ENCODE data around the gene SNX24.
"Not testable (repeated sequence)": the region's sequence is repeated elsewhere in the genome, so short reads cannot be mapped to it uniquely, and the experiment has no call there.

SNX24 gene

GRCh38 chr5:122874179-122874875, 28.9 kb downstream of the SNX24 start:
- DNase-seq = no peak

- no peak for DNase-seq
These were observed 32.1 kb downstream of the SNX24 start for GRCh38 chr5:122877518-122877917.

DNA sequence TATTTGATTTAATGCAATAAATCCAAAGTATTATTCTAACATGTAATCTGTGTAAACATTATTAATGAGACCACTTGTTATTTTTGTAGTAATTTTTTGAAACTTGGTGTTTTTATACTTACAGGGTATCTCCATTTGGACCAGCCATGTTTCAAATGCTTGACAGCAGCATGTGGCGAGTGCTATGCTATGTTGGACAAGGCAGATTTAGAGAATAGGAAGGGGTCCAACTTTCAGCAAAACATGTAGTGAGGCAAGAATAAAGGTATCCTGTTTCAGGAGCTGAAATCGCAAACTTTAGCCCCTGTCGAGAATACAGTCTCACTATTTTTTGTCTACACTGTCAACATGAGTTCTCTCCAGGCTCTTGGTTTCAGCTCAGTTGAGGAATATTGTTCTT, 33.7 kb downstream of the SNX24 start:
- DNase-seq = no peak

GRCh38 chr5:122880170-122880689, 34.8 kb downstream of the SNX24 start:
- no peak for DNase-seq

DNA sequence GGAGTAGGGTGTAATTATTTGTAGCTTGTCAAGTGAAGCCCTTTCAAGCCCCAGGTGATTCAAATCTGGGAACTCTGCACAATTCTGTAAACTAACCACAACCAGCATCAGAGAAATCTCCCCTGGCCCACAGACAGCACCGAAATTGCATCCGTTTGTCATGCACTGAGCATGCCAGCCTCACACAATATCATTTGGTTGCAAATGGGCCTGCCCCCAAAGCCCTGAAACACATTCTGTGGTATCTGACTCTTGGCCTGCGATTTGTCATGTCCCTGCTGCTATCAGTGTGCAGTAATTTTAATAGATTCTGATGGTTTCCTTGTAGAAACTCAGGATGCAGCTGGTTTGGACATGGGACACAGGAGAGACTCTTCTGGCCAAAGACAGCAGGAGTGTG, 35.3 kb downstream of the SNX24 start:
- no peak for DNase-seq

DNA sequence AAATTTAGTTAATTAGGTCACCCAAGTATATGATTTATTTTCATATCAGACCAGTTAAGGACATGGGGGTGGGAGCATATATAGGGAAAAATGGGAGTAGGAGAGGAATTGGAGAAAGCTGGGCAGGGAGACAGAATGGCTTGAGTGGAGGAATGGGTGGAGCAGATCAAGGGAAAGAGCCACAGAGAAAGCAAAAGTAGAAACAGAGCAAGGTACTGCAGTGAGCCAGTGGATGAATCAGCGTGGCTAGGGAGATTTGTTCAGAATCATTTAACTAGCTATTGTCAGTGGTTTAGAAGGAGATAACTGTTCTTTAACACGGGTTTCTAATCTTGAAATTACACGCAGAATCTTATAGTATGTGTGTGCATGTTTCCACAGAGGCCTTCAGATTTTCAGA, 37.4 kb downstream of the SNX24 start:
- no peak for DNase-seq

GRCh38 chr5:122885045-122885517, 39.7 kb downstream of the SNX24 start:
- no peak for DNase-seq

DNA sequence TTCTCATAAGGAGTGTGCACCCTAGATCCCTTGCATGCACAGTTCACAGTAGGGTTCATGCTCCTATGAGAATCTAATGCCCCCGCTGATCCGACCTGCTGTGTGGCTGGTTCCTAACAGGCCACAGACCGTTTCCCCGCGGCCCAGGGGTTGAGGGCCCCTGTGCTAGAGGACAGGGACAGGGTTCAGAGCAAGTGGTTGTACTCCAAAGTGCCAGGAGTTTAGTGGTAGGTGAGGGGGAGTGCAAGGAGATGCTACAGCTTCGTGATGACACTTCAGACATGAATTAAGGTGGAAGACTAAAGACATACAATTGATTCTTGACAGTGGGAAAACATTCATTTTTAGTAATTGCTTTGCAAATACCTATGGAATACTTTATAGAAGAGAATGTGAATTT, 40.5 kb downstream of the SNX24 start:
- no peak for DNase-seq

DNA sequence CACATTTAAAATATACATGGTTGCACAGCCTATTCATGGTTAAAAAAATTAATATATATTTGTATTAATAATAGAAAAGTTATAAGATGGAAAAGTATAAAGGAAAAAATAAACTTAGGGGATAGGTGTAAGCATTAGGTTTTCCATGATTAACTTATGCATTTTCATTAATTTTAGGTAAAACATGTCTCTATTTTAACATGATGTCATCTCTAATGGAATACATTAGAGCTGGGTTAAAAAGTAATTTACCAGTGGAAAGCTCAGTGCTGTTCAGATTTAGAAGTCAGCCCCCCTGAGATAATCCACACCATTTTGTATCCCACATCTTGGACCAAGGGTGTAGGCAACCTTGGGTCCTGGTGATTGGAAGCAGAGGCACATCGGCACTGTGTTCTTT, 49.7 kb downstream of the SNX24 start:
- DNase-seq = no peak

- DNase-seq = peak in 1 of 2 experiments; percentile 10
These were observed 51.3 kb downstream of the SNX24 start for GRCh38 chr5:122896598-122897282.

DNA sequence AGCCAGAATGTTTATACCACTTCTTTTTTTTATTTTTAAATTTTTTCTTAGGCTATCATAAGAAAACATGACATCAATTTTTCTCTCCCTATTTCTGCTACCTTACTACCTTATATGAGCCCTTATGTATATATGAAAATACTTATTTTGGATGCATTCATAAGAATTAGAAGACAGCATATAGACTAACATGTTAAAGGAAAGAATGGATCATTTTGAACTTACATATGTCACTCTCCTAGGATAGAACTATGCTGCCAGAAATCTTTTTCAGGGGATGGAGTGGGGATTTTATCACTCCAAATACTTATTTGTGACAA, 51.8 kb downstream of the SNX24 start:
- no peak for DNase-seq

- no peak for DNase-seq
These were observed 55.9 kb downstream of the SNX24 start for GRCh38 chr5:122901346-122901745.

- DNase-seq = no peak
These were observed 56.9 kb downstream of the SNX24 start for GRCh38 chr5:122902263-122902662.

DNA sequence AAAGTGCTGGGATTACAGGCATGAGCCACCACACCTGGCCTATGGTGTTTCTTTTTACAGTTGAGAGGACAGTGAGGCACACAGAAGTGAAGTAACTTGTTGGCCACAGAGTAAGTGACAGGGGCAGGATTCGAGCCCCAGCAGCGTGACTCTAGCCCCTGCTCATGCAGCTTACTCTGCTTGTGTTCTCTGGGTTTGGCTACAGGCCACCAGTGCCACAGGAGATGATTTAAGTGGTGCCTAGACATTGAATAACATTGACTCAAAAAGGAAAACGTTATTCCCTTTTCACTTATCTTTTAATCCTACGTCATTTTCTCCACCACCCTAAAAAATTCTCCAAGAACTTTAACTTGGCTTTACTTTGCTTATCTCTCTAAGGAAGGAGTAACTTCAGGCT, 61.4 kb downstream of the SNX24 start:
- DNase-seq = no peak

DNA sequence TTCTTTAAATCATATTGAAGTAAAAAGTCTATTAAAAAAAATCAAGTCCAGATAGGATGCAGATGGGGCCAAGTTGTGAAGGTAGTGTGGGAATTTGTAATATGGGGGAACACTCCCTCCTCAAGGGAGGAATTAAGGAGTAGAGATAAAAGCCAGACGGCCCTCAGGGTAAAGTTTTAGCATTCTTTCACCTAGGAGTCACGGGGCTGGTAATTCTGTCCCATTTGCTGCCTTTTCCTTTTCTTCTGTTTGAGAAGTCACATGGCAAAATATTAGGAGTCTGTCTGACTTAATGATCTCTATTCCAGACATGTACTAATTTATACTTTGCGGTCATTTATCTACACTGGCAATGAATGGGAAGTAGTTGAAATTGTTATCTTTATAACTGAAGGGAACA, 61.9 kb downstream of the SNX24 start:
- DNase-seq = no peak

DNA sequence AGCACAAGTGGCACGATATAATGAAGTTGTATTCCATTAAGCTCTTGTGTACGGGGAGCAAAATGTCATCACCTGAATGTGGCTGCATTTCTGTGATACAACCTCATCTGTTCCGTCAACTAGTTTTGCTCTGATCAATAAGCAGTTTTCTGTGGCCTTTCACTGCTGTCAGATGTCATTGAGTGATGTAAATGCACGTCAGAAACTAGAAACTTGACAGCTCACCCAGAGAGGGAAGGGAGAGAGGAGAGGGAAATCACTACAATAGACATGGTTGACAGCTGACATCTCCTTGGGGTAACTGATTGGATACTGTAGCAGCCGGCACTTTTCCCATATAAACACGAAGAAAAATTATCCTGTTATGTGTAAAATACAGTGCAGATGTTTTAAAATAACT, 62.7 kb downstream of the SNX24 start:
- DNase-seq = no peak

DNA sequence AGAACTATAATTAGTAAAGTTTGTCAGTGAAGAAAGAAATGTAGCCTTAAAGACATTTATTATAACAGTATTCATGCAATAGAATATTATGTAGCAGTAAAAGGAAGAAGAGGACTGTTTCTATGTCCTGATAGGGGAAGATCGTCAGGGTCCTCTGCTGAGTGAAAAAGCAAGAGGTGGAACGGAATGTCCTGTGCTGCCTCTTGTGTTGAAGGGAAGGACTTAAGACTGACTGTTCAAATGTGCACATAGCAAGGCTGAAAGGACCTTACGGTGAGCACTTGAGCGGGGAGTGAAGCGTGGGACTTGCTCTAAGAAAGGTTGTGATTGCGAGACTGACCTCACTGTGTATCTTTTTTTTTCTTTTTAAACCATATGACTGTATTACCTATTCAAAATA, 63.2 kb downstream of the SNX24 start:
- DNase-seq = no peak

GRCh38 chr5:122909470-122910100, 64.2 kb downstream of the SNX24 start:
- DNase-seq = no peak

- DNase-seq = not testable (repeated sequence)
These were observed 68.0 kb downstream of the SNX24 start for GRCh38 chr5:122913436-122913835.

- DNase-seq = no peak
These were observed 70.5 kb downstream of the SNX24 start for GRCh38 chr5:122915717-122916461.

GRCh38 chr5:122916490-122916889, 71.1 kb downstream of the SNX24 start:
- DNase-seq = no peak

GRCh38 chr5:122919969-122920368, 74.6 kb downstream of the SNX24 start:
- no peak for DNase-seq

DNA sequence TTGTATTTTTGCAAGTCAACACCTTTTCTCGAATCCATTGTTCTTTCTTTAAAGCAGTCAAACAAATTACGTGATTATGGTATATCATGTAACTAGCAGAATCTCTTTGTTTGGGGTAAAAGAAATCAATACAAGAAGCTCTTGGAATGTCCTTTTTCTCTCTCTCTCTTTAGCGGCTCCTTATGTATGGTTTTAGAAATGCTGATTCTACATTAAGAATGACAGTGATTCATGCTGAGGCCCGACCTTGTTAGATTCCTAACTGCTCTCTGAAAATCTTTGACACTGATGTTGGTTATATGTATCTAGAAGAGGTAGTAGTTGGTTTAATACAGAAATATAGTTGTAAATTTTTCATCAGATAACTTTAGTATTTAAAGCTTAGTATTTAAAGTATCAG, 76.4 kb downstream of the SNX24 start:
- DNase-seq = no peak
